Activated CD8-positive, alpha-beta memory T cell treated with anti-CD3 and anti-CD28 coated beads, Interleukin-2, amount 50 U/mL, for 4 hours (primary cell): Measurements from ENCODE around the gene VAT1L.

Experiments
- DNase-seq: peaks from one replicate; pipeline ENCODE4 v3.0.0-alpha.2; 2020

VAT1L gene

GRCh38 chr16:77782694-77783093, 5.7 kb upstream of the VAT1L start:
- DNase-seq, result no peak

GRCh38 chr16:77784441-77785372, 3.7 kb upstream of the VAT1L start:
- no peak for DNase-seq

DNA sequence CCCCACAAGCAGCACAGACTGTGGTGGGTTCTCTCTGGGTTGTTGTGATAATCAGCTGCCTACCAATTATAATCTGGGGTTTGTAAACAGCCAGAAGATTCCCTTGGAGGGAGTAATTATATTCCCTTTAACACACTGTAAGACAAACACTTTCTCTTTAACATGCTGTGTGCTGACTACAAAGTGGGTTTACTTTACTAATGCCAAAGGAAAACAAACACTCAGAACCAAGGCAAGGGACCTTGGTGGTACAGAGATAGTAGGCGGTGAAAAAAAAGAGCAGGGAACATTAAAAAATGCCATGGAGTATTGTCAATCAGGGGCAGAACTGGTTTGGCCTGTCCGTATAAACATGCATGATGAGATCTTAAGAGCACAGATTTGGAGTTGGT, 3.0 kb upstream of the VAT1L start:
- no peak for DNase-seq

DNA sequence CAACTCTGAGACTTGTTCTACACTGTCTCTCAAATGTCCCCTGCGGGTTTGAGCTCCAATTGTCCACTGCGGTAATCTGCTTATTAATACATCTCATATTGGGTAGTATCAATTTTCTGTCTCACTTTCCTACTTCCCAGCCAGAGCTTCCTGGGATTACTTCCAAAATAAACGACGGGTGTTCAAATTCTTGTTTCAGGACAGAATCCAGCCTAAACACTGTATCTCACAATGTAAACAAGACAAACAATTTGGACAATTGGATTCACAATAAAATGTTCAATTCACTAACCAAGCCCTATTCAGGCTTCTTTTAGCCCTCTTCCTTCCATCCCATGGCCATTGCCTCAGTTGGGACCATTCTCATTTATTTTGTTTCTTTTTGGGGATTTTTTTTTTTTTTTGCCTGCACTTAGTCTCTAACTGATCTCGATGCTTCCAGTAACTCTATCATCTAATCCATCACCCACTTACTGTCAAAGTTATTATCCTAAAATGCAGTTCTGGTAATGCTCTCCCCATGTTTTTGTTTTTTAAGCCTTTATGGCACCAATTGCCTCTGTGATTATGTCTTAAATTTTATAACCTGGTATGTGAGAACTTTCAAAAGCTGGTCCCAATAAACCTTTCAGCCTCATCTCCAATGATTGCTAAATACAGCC, 2.0 kb upstream of the VAT1L start:
- no peak for DNase-seq

GRCh38 chr16:77787452-77787851, 912 bp upstream of the VAT1L start:
- no peak for DNase-seq

- DNase-seq, result no peak
Measured at GRCh38 chr16:77789085-77790008, 983 bp downstream of the VAT1L start.

DNA sequence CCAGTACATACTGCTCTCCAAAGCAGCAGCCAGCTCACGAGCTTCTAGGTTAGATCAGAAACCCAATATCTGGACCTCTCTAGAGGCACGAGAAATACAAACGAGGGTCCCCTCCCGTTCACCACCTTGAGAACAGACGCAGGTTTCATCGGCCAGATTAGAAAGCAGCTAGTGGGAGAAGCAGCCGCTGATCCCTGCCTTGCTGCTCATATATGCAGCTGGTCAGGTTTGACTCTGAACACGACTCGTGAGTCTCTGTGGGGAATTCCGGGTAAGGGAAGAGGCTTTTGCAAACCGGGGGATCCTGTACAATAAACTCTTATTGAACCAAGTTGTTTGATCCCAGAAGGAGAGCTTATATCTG, 1.6 kb downstream of the VAT1L start:
- DNase-seq, result no peak

GRCh38 chr16:77790912-77791311, 2.5 kb downstream of the VAT1L start:
- DNase-seq, result no peak

DNA sequence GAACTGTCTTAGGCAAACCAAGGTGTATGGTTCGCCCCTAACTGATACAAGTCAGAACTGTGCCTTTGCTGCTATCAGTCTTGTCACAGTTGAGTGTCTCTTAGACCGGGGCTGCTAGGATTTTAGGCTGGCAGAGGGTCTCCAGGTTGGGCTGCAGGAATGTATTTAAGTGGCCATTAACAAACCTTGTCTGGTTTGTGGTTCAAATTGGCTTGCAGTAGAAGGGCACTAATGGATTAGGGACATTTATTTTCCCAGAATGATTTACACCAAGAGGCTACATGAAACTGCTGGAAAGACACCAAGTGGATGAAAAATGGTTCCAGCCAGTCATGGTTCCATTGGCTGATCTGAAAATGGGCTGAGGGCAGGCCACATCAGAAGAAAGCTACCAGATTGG, 5.1 kb downstream of the VAT1L start:
- DNase-seq, result no peak

DNA sequence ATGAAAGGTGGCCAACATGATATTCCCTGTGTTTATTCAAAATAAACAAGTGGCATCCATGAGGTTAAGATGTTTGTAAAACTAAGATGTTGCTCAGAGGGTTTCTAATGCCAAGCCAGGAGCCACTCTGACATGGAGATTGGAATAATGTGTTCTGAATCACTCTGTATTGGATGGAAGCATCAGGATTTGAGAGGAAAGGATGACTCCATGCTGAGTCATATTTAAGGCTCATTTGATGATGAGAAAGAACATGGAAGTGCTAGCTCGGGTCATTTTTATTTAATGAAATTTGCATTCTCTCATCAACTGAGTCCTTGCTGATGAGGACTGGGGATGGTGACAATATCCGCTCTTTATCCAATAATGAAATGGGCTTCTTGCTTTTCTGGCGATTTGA, 6.2 kb downstream of the VAT1L start:
- no peak for DNase-seq

- no peak for DNase-seq
Measured at GRCh38 chr16:77801817-77802216, 13.5 kb downstream of the VAT1L start.

- DNase-seq, result no peak
Measured at GRCh38 chr16:77805398-77805797, 17.0 kb downstream of the VAT1L start.

GRCh38 chr16:77807021-77807420, 18.7 kb downstream of the VAT1L start:
- no peak for DNase-seq

- DNase-seq, result no peak
Measured at GRCh38 chr16:77812856-77813500, 24.6 kb downstream of the VAT1L start.

DNA sequence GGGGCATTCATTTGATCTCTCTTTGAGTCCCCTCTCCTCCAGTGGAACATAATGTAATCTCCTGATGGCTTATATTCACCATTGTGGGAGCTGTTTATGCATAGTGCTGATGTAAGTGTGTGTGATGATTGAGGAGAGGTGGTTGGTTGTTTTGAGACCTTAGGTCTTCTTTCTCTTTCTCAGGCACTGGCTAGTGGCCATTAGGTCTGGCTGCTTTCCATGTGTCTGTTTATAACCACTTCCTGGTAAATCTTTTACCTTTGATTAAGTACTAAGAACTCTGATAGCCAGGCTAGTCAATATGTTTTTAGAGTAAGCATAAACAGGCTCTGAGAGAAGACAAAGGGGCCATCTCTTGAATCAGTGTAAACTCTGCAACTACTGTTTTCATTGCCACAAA, 27.9 kb downstream of the VAT1L start:
- DNase-seq, result no peak

DNA sequence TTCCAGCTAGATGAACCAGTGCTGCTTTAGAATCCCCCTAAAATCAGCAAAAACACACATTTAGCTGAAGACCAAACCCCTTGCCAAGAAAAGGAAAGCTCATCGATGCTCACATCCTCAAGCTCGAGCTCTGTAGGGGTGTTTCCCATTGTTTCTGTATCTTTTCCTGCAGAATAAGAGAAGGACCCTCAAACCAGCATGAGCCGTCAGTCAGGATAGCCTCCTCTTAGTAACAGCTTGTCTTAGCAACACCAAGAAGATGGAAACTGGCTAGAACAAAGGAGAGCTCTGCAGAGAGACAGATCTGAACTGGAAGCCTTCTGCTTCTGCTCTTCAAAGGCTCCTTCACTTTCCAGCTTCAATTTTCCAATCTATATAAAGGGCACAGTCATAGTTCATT, 32.0 kb downstream of the VAT1L start:
- no peak for DNase-seq

DNA sequence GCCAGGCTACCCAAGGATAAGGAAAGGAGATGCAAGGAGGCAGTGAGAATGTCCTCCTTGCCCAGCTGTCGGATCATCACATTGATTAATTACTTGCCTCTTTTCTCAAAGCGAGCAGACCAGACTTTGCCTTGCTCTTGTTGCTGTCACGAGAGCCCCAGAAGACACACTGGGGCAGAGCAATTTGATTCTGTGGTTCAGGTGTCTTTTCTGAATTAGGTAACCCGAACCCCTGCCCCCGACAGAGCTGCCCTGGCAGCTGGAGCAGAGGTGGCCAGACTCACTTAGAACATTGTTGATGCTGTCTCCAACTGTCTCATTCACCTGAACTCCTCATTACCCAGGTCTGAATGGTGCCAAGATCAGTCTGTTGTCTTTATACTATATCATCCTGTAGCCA, 34.3 kb downstream of the VAT1L start:
- no peak for DNase-seq

DNA sequence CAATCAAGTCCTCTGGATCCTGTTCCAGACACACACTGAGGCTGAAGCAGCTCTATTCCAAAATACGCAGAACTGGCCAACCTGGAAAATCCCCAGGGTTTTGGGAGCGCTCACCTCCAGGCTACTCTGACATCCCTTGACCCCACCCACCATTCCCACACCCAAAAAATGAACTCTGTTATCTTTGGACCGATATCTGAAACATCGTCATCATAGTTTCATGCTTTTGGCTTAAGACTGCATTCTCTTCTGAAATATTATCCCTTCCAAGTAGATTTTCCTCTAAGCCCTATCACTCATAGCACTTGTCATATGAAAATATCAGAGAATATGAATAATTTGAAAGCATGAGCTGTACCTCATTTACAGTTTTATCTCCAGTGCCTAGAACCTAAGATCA, 34.7 kb downstream of the VAT1L start:
- no peak for DNase-seq

DNA sequence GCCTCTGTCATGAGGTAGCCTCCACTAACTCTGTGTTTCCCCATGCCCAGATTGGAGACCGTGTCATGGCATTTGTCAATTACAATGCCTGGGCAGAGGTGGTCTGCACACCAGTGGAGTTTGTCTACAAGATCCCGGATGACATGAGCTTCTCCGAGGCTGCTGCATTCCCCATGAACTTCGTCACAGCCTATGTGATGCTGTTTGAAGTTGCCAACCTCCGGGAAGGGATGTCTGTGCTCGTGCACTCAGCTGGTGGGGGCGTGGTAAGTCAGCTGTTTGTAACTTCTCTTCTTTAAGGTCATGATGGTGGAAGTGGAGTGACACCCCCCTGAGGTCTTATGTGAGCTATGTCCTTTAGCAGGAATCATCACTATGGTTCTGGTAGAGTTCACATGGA, 36.8 kb downstream of the VAT1L start:
- no peak for DNase-seq

- no peak for DNase-seq
Measured at GRCh38 chr16:77827032-77827431, 38.7 kb downstream of the VAT1L start.

DNA sequence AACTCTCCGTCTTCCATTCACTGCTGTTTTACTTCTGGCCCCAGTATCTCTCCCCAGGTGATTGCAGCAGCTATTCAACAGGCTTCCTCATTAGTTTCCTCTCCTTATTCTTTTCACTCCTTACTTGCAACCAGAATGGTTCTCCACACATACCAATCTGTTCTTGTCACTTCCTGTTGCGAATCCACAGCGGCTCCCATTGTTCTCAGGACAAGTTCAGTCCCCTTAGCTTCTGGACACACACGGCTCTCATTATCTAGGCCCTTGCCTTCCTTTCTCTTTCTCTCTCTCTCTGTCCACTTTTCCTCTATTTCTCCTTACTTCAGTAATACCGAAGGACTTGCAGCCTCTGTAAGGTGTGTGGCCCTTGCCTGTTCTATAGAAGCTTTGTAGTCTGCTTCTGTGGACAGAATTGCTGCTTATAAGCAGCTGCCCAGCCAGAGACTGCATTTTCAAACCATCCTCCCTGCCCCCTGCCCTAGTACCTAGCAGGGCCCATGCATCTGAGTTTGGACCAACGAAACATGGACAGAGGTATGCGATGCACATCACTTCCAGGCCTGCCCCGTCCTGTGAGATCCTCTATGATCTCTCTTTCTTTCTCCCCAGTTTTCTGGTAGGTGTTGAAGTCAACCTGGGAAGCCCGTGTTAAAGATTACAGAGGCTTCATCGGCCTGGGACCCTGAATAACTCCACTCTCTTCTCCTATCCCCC, 45.7 kb downstream of the VAT1L start:
- DNase-seq, result no peak
